ENCODE data around the gene CACYBP.

CACYBP gene

GRCh38 chr1:175045097-175045496, 45.4 kb downstream of the CACYBP start:
- DNase-seq (ENCODE audit: low read depth), result no peak
- no peak overlapping the region for H3K4me3 ChIP-seq (ENCODE audit: low read depth, low read length)
- no peak for TF ChIP-seq CTCF (IDR thresholded peaks at IDR 0.05; ENCODE audit: low read depth, low read length, missing control alignments)
- in situ Hi-C loops (cut with HindIII; ENCODE audit: low sequenced_read_pairs), result no loop called here

- in situ Hi-C loops (cut with HindIII; ENCODE audit: low sequenced_read_pairs), result no loop called here
- TF ChIP-seq CTCF (IDR thresholded peaks at IDR 0.05; ENCODE audit: low read depth, low read length, missing control alignments), result no peak
Observed at GRCh38 chr1:175045519-175045918, 45.8 kb downstream of the CACYBP start.

GRCh38 chr1:175050992-175051391, 51.2 kb downstream of the CACYBP start:
- DNase-seq (ENCODE audit: low read depth), result no peak
- TF ChIP-seq CTCF (IDR thresholded peaks at IDR 0.05; ENCODE audit: low read depth, low read length, missing control alignments), result no peak
- in situ Hi-C loops (cut with HindIII; ENCODE audit: low sequenced_read_pairs), result no loop called here
- H3K4me3 ChIP-seq (ENCODE audit: low read depth, low read length), result no peak overlapping the region

More at GRCh38 chr1:175045519-175045918, 45.8 kb downstream of the CACYBP start:
- DNase-seq (ENCODE audit: low read depth), result no peak
- no peak overlapping the region for H3K4me3 ChIP-seq (ENCODE audit: low read depth, low read length)

- in situ Hi-C loops (cut with HindIII; ENCODE audit: low sequenced_read_pairs), result no loop called here
- TF ChIP-seq CTCF (IDR thresholded peaks at IDR 0.05; ENCODE audit: low read depth, low read length, missing control alignments), result no peak
- DNase-seq (ENCODE audit: low read depth), result no peak
- no peak overlapping the region for H3K4me3 ChIP-seq (ENCODE audit: low read depth, low read length)
Observed at GRCh38 chr1:175054736-175055135, 55.0 kb downstream of the CACYBP start.
